ENCODE data around the gene BORCS6. TPM values are rescaled to one million over a fixed set of nuclear protein-coding genes. Genes with fewer than 3 reads are reported as not detected.

The BORCS6 gene
- total and polyA plus RNA-seq, 2 donors = 8.5 to 11.4 TPM

DNA sequence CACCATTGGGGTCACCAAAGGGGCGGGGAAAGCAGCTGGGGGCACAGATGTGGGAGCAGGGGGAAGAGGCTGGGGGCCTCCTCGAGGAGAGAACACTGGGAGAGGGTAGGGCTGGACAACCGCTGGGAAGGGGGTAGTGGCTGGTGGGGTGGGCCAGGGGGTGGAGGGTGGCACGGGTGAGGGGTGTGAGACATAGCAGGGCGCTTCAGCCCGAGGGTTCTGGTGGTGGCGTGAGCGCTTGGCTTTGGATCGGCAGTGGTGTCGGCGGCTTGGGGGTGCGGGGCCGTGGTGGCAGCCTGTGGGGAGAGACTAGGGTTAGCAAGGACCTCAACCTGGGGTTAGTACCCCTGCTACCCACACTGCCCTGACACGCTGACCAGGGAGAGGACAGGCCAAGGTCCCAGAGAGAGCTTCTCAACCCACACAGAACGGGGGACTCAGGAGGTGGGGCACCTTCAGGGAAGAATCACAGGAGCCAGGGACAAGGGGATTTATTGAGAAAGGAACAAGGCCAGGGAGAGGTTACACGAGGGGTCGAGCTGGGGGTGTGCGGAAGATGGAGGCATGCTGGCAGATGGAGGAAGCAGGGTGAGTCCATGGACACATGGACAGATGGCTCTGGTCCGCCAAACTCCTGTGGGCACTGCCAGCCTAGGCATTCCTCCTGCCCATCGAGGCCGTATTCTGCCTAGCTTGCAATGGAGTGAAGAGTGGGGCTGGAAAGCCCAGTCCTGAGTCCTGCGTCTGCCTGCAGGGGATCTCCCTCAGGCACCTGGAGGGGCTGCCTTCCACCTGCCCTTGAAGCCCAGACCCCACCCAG lies 46.2 kb downstream of the BORCS6 start:
- DNase-seq (ENCODE audit: low read depth in 6 of 9, low spot score in 9 of 9) = no peak
- H3K36me3 ChIP-seq (ENCODE audit: control insufficient read depth in 2 of 2, insufficient read depth in 2 of 2, low read length in 1 of 2) = peaks cover 75 to 84% of the 10 kb centered on the region in 2 donors
- no peak overlapping the region for H3K4me3 ChIP-seq (ENCODE audit: low read length in 2 of 2)
- H3K27ac ChIP-seq (ENCODE audit: low read depth in 1 of 2, low read length in 1 of 2) = no peak overlapping the region
- 98% methylated on average over 22 of the region's 22 CpGs for WGBS
- H3K9me3 ChIP-seq (ENCODE audit: control insufficient read depth in 2 of 2, insufficient read depth in 1 of 2, low read length in 1 of 2) = no peaks in the 10 kb centered on the region
- H3K4me1 ChIP-seq (ENCODE audit: control insufficient read depth in 2 of 2, insufficient read depth in 2 of 2, low read length in 2 of 2) = peaks cover 3 to 12% of the 10 kb centered on the region in 2 donors
- no peaks in the 10 kb centered on the region for H3K27me3 ChIP-seq (ENCODE audit: control insufficient read depth in 2 of 2, insufficient read depth in 1 of 2, low read length in 1 of 2)

- WGBS = 91% methylated on average over 15 of the region's 15 CpGs
- DNase-seq (ENCODE audit: low read depth in 6 of 9, low spot score in 9 of 9) = no peak
- H3K9me3 ChIP-seq (ENCODE audit: control insufficient read depth in 2 of 2, insufficient read depth in 1 of 2, low read length in 1 of 2) = no peaks in the 10 kb centered on the region
- H3K27me3 ChIP-seq (ENCODE audit: control insufficient read depth in 2 of 2, insufficient read depth in 1 of 2, low read length in 1 of 2) = peaks cover 0 to 2% of the 10 kb centered on the region in 2 donors
- H3K4me1 ChIP-seq (ENCODE audit: control insufficient read depth in 2 of 2, insufficient read depth in 2 of 2, low read length in 2 of 2) = peaks cover 9 to 19% of the 10 kb centered on the region in 2 donors
- H3K4me3 ChIP-seq (ENCODE audit: low read length in 2 of 2) = no peak overlapping the region
- H3K27ac ChIP-seq (ENCODE audit: low read depth in 1 of 2, low read length in 1 of 2) = no peak overlapping the region
- peaks cover 69 to 76% of the 10 kb centered on the region in 2 donors for H3K36me3 ChIP-seq (ENCODE audit: control insufficient read depth in 2 of 2, insufficient read depth in 2 of 2, low read length in 1 of 2)
Observed at GRCh38 chr17:8142887-8143580, 46.9 kb downstream of the BORCS6 start.

DNA sequence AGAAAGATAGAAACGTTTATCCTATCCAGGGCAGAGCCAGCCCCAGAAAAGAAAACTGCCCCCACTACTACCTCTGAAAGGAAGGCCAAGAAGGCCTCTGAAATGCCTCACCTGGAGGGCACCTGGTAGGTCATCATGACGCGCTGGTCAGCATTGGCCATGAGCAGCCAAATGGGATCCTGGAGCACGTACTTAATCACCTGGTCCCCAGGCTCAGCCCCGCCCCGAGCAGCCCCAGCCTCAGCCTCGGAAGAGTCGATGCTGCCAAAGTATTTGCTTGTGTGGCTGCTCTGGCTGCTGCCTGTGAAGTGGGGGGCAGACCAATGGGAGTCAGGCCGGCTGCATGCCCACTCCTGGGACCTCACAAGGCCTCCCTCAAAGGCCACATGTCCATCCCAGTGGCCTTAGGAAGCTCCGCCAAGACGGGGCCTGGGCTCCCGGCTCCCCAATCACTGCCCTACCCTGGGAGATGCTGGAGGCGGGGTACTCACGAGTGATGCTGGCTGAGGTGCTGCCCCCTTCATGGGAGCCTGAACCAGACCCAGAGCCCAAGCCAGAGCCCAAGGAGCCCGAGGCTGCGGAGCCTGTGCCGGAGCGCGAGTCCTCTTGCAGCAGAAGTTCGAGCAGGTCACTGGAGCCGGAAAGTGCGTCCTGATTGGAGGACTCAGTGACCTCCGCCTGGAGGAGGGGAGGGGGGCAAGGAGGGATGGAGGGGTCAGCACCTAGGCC lies 47.7 kb downstream of the BORCS6 start:
- Histone ChIP-seq H3K4me1 (ENCODE audit: control insufficient read depth in 2 of 2, insufficient read depth in 2 of 2, low read length in 2 of 2) (peaks cover 15 to 24% of the 10 kb centered on the region in 2 donors), H3K27me3 (ENCODE audit: control insufficient read depth in 2 of 2, insufficient read depth in 1 of 2, low read length in 1 of 2) (peaks cover 2 to 9% of the 10 kb centered on the region in 2 donors), H3K9me3 (ENCODE audit: control insufficient read depth in 2 of 2, insufficient read depth in 1 of 2, low read length in 1 of 2) (no peaks in the 10 kb centered on the region), H3K4me3 (ENCODE audit: low read length in 2 of 2) (no peak overlapping the region), H3K36me3 (ENCODE audit: control insufficient read depth in 2 of 2, insufficient read depth in 2 of 2, low read length in 1 of 2) (peaks cover 63 to 69% of the 10 kb centered on the region in 2 donors), H3K27ac (ENCODE audit: low read depth in 1 of 2, low read length in 1 of 2) (no peak overlapping the region)
- WGBS = 98% methylated on average over 23 of the region's 23 CpGs
- DNase-seq (ENCODE audit: low read depth in 6 of 9, low spot score in 9 of 9) = no peak

GRCh38 chr17:8141741-8142140 lies 48.2 kb downstream of the BORCS6 start:
- 96% methylated on average over 11 of the region's 11 CpGs for WGBS
- peaks cover 57 to 63% of the 10 kb centered on the region in 2 donors for H3K36me3 ChIP-seq (ENCODE audit: control insufficient read depth in 2 of 2, insufficient read depth in 2 of 2, low read length in 1 of 2)

GRCh38 chr17:8141045-8141444 lies 48.9 kb downstream of the BORCS6 start:
- Histone ChIP-seq H3K4me1 (ENCODE audit: control insufficient read depth in 2 of 2, insufficient read depth in 2 of 2, low read length in 2 of 2) (peaks cover 15 to 24% of the 10 kb centered on the region in 2 donors), H3K36me3 (ENCODE audit: control insufficient read depth in 2 of 2, insufficient read depth in 2 of 2, low read length in 1 of 2) (peaks cover 50 to 56% of the 10 kb centered on the region in 2 donors), H3K4me3 (ENCODE audit: low read length in 2 of 2) (no peak overlapping the region), H3K27me3 (ENCODE audit: control insufficient read depth in 2 of 2, insufficient read depth in 1 of 2, low read length in 1 of 2) (peaks cover 4 to 20% of the 10 kb centered on the region in 2 donors), H3K9me3 (ENCODE audit: control insufficient read depth in 2 of 2, insufficient read depth in 1 of 2, low read length in 1 of 2) (no peaks in the 10 kb centered on the region), H3K27ac (ENCODE audit: low read depth in 1 of 2, low read length in 1 of 2) (no peak overlapping the region)
- over 99% methylated on average over 7 of the region's 7 CpGs for WGBS
- DNase-seq (ENCODE audit: low read depth in 6 of 9, low spot score in 9 of 9) = no peak

More at GRCh38 chr17:8141741-8142140, 48.2 kb downstream of the BORCS6 start:
- Histone ChIP-seq H3K4me3 (ENCODE audit: low read length in 2 of 2) (no peak overlapping the region), H3K27ac (ENCODE audit: low read depth in 1 of 2, low read length in 1 of 2) (no peak overlapping the region), H3K4me1 (ENCODE audit: control insufficient read depth in 2 of 2, insufficient read depth in 2 of 2, low read length in 2 of 2) (peaks cover 15 to 24% of the 10 kb centered on the region in 2 donors), H3K9me3 (ENCODE audit: control insufficient read depth in 2 of 2, insufficient read depth in 1 of 2, low read length in 1 of 2) (no peaks in the 10 kb centered on the region), H3K27me3 (ENCODE audit: control insufficient read depth in 2 of 2, insufficient read depth in 1 of 2, low read length in 1 of 2) (peaks cover 4 to 15% of the 10 kb centered on the region in 2 donors)
- no peak for DNase-seq (ENCODE audit: low read depth in 6 of 9, low spot score in 9 of 9)

GRCh38 chr17:8140065-8141029 lies 49.6 kb downstream of the BORCS6 start:
- peaks cover 44 to 49% of the 10 kb centered on the region in 2 donors for H3K36me3 ChIP-seq (ENCODE audit: control insufficient read depth in 2 of 2, insufficient read depth in 2 of 2, low read length in 1 of 2)
- H3K9me3 ChIP-seq (ENCODE audit: control insufficient read depth in 2 of 2, insufficient read depth in 1 of 2, low read length in 1 of 2) = no peaks in the 10 kb centered on the region
- H3K4me3 ChIP-seq (ENCODE audit: low read length in 2 of 2) = no peak overlapping the region
- WGBS = 96% methylated on average over 18 of the region's 18 CpGs
- peaks cover 15 to 24% of the 10 kb centered on the region in 2 donors for H3K4me1 ChIP-seq (ENCODE audit: control insufficient read depth in 2 of 2, insufficient read depth in 2 of 2, low read length in 2 of 2)
- H3K27ac ChIP-seq (ENCODE audit: low read depth in 1 of 2, low read length in 1 of 2) = no peak overlapping the region
- DNase-seq (ENCODE audit: low read depth in 6 of 9, low spot score in 9 of 9) = no peak
- H3K27me3 ChIP-seq (ENCODE audit: control insufficient read depth in 2 of 2, insufficient read depth in 1 of 2, low read length in 1 of 2) = peaks cover 4 to 24% of the 10 kb centered on the region in 2 donors

DNA sequence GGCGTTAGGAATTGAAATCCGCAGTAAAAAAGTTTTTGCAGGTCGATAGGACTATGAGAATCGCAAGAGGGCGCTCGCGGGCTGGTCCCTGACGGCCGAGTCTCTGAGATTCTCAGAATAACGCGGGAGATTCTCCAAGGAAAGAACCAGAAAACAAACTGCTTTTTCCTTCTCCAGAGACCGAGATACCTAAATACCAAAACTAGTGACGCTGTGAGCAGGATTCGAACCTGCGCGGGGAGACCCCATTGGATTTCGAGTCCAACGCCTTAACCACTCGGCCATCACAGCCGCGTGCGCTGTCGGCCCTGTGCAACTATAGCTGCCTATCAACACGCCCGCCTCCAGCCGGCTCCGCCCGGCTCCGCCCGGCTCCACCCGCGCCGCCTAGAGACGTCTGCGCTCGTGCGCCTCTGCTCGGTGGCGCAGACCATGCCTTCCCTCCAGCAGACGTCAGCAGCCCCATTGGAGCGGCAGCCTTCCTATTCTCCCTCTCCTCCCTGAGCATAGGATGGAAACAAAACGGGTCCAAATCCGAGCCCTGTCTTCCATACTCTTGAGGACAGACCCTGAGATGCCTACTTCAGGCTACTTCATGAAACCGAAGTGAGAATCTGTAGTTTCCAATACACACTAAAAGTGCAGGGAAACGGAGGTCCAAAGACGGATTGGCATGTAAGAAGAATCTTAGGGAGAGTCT lies 51.2 kb downstream of the BORCS6 start:
- H3K9me3 ChIP-seq (ENCODE audit: control insufficient read depth in 2 of 2, insufficient read depth in 1 of 2, low read length in 1 of 2) = no peaks in the 10 kb centered on the region
- H3K4me3 ChIP-seq (ENCODE audit: low read length in 2 of 2) = peak overlapping the region; percentile 44 to 45
- DNase-seq (ENCODE audit: low read depth in 6 of 9, low spot score in 9 of 9) = peak; percentile 84 to 96 (median 92)

DNA sequence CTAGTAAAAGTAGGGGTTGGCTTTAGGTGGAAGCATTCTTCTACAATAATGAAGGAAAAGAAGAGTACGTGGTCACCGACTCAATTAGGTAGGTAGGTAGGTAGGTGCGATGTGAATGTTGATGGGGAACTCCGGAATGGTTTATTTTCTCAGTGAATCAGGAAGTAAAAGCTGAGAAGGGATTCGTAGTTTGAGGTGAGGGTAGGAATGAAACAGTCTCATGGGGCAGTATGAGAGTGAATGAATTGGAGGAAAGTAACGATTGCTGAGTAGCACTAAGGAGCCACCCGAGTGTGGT lies 51.7 kb downstream of the BORCS6 start:
- peaks cover 15 to 24% of the 10 kb centered on the region in 2 donors for H3K4me1 ChIP-seq (ENCODE audit: control insufficient read depth in 2 of 2, insufficient read depth in 2 of 2, low read length in 2 of 2)
- 1% methylated on average over 7 of the region's 7 CpGs for WGBS
- peaks cover 4 to 34% of the 10 kb centered on the region in 2 donors for H3K27me3 ChIP-seq (ENCODE audit: control insufficient read depth in 2 of 2, insufficient read depth in 1 of 2, low read length in 1 of 2)
- H3K27ac ChIP-seq (ENCODE audit: low read depth in 1 of 2, low read length in 1 of 2) = peak overlapping the region; percentile 26 to 92
- DNase-seq (ENCODE audit: low read depth in 6 of 9, low spot score in 9 of 9) = no peak
- peaks cover 27 to 37% of the 10 kb centered on the region in 2 donors for H3K36me3 ChIP-seq (ENCODE audit: control insufficient read depth in 2 of 2, insufficient read depth in 2 of 2, low read length in 1 of 2)
- no peaks in the 10 kb centered on the region for H3K9me3 ChIP-seq (ENCODE audit: control insufficient read depth in 2 of 2, insufficient read depth in 1 of 2, low read length in 1 of 2)
- peak overlapping the region; percentile 44 to 45 for H3K4me3 ChIP-seq (ENCODE audit: low read length in 2 of 2)

More for the DNA sequence above, 51.2 kb downstream of the BORCS6 start:
- H3K27me3 ChIP-seq (ENCODE audit: control insufficient read depth in 2 of 2, insufficient read depth in 1 of 2, low read length in 1 of 2) = peaks cover 4 to 29% of the 10 kb centered on the region in 2 donors
- peaks cover 32 to 42% of the 10 kb centered on the region in 2 donors for H3K36me3 ChIP-seq (ENCODE audit: control insufficient read depth in 2 of 2, insufficient read depth in 2 of 2, low read length in 1 of 2)
- peaks cover 15 to 24% of the 10 kb centered on the region in 2 donors for H3K4me1 ChIP-seq (ENCODE audit: control insufficient read depth in 2 of 2, insufficient read depth in 2 of 2, low read length in 2 of 2)
- WGBS = under 1% methylated on average over 46 of the region's 46 CpGs
- peak overlapping the region; percentile 92 for H3K27ac ChIP-seq (ENCODE audit: low read depth in 1 of 2, low read length in 1 of 2)
